Transverse colon (tissue), 4 donors: ENCODE data around the gene NOC2L.

Experiments used
- CTCF ChIP-seq, 5 experiments: fragments of 200-600 bp in 3 of 5; fragments of 450-650 bp in 2 of 5; sonication (generic) in 3 of 5; IDR thresholded peaks; 1 replicate in 2 of 5; 2 replicates in 3 of 5; pipeline ENCODE4 v1.5.1; 2016 to 2017; ENCODE audit warnings: antibody characterized with exemption in 5 of 5, inconsistent platforms in 3 of 5, mild to moderate bottlenecking in 2 of 5, moderate library complexity in 1 of 5
- POLR2A ChIP-seq: fragments of 450-650 bp; IDR thresholded peaks from one replicate; pipeline ENCODE4 v1.6.1; 2016; ENCODE audit warnings: antibody characterized with exemption, mild to moderate bottlenecking, moderate library complexity
- POLR2AphosphoS5 ChIP-seq, 3 donors: sonication (generic); formaldehyde crosslinking; IDR thresholded peaks; one replicate each; pipeline ENCODE4 v1.6.1; 2016; ENCODE audit warnings: antibody characterized with exemption in 3 of 3

- TF ChIP-seq CTCF (IDR thresholded peaks at IDR 0.05) (no peak), POLR2A (no peak), POLR2AphosphoS5 (IDR thresholded peaks at IDR 0.05) (no peak)
These were observed 4.1 kb downstream of the NOC2L start for GRCh38 chr1:954927-955326.
